GM12892 (cell line): ENCODE results near the gene RPL7L1.

Source experiments
- DNase-seq: peaks from one replicate; pipeline ENCODE4 v3.0.0; 2011; ENCODE audit not compliant: insufficient read length
- FAIRE-seq: peaks from 2 replicates; lab custom pipeline; 2011; peaks lifted over from hg19 to GRCh38; lab: Jason Lieb, UNC
- POLR2A ChIP-seq: IDR thresholded peaks from 2 replicates; pipeline ENCODE4 v1.6.1; 2011; ENCODE audit warnings: low read depth, low read length, control low read depth
- POLR2AphosphoS5 ChIP-seq: IDR thresholded peaks from 2 replicates; pipeline ENCODE4 v1.6.1; 2011; ENCODE audit warnings: low read depth, low read length, control low read depth
- TAF1 ChIP-seq: IDR thresholded peaks from 2 replicates; pipeline ENCODE4 v1.6.1; 2011; ENCODE audit warnings: low read depth, mild to moderate bottlenecking, control low read depth, low read length, borderline replicate concordance

RPL7L1 gene

DNA sequence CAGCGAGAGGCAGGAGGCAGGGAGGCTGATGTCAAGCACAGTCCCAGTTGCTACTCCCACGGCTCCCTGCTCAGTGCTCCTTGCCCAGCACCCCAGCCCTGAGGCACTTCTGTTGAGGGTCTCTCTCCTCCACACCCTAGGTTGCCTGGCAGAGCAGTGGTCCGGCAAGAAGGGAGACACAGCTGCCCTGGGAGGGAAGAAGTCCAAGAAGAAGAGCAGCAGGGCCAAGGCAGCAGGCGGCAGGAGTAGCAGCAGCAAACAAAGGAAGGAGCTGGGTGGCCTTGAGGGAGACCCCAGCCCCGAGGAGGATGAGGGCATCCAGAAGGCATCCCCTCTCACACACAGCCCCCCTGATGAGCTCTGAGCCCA is 59.0 kb downstream of the RPL7L1 start:
- DNase-seq (no peak), FAIRE-seq (no peak)
- no peak for TF ChIP-seq TAF1
- peak; percentile 16; the same call in 1 of the 2 replicates for TF ChIP-seq POLR2AphosphoS5

DNA sequence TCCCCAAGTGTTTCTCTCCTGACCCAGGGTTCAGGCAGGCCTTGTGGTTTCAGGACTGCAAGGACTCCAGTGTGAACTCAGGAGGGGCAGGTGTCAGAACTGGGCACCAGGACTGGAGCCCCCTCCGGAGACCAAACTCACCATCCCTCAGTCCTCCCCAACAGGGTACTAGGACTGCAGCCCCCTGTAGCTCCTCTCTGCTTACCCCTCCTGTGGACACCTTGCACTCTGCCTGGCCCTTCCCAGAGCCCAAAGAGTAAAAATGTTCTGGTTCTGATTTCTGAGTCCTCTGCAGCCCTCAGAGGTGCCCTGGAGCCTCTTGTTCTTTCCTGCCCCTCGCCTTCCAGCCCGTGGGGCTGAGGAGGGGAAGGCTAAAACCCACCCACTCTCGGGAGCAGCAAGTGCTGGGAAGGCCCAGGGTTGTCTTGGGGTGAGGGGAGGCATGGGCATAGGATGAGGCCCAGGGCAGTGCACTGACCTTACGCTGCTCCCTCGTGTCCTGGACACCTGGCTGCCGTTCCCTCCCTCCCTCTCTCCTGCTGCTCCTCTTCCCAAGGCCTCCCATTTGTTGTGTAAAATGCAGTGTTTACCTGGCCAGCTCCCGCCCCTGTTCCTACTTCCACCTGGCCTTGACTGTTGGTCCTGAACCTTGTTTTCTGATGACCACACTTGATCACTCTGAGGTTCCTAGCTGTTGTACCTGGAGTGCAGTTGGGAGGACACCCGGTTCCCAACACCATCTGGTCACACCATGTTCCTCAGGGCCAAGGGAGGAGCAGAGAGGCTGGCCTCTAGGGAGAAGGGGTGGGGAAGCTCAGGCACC is 59.8 kb downstream of the RPL7L1 start:
- TF ChIP-seq POLR2A (no peak; the same call in none of the 2 replicates), POLR2AphosphoS5 (peak; percentile 37; the same call in 1 of the 2 replicates), TAF1 (no peak)
- FAIRE-seq (no peak), DNase-seq (no peak)
